K562 (cell line): ENCODE measurements around the gene PRKCQ. TPM values are rescaled to one million over a fixed set of nuclear protein-coding genes. Genes with fewer than 3 reads are reported as not detected.
A peak's percentile ranks its signal among the peaks of the same experiment; 100 is the strongest.

Source experiments
- ATAC-seq: fragments of 200-7000 bp; cut with Tn5 transposase; 3 replicates; pipeline ENCODE4 v1.9.1; 2020; ENCODE audit warnings: moderate library complexity
- BruUV-seq: library from RNA; stranded (reverse); fragments of 400-500 nt; replicated peaks from 2 replicates; lab custom pipeline; 2021; lab: Mats Ljungman, UMichigan
- CTCF ChIA-PET: fragments of 300-600 bp; formaldehyde crosslinking; extraction: SDS; loops from one replicate; lab custom pipeline; 2021; ENCODE audit warnings: low intra/inter-chr PET ratio; lab: Yijun Ruan, JAX
- POLR2A ChIA-PET: fragments of 300-600, 350-650 bp; sonication (Branson Sonifier 250); formaldehyde crosslinking; extraction: SDS; loops from one replicate; lab custom pipeline; 2021; ENCODE audit warnings: antibody characterized with exemption, inconsistent platforms; lab: Yijun Ruan, JAX
- DNase-seq, 4 experiments: peaks; one replicate each; pipeline versions ENCODE4 v3.0.0 to v3.0.0-alpha.2; 2011 to 2018; ENCODE audit warnings: low spot score in 3 of 4, mixed read lengths in 3 of 4; ENCODE audit errors: extremely low read depth in 1 of 4
- FAIRE-seq: peaks from 2 replicates; lab custom pipeline; 2011; peaks lifted over from hg19 to GRCh38; lab: Jason Lieb, UNC
- H2AFZ ChIP-seq: 2 replicates; pipeline ENCODE4 v1.6.0; 2011; ENCODE audit warnings: low read depth, low read length, control low read depth, inconsistent platforms
- H3K27ac ChIP-seq: fragments of 200-600 bp; 3 replicates; pipeline ENCODE4 v1.8.0; 2011; ENCODE audit warnings: low read depth, mild to moderate bottlenecking, control low read depth, inconsistent platforms, low read length, moderate library complexity, mixed read lengths; ENCODE audit errors: extremely low read depth
- H3K27me3 ChIP-seq, 2 experiments: fragments of 300-600 bp in 1 of 2; 2 replicates in 1 of 2; 3 replicates in 1 of 2; pipeline versions ENCODE4 v1.6.0 to v1.8.0; 2011; ENCODE audit warnings: inconsistent platforms in 2 of 2, low read length in 2 of 2, mild to moderate bottlenecking in 1 of 2, mixed read lengths in 1 of 2, moderate library complexity in 1 of 2; ENCODE audit not compliant: control insufficient read depth in 2 of 2, insufficient read depth in 2 of 2
- H3K36me3 ChIP-seq: fragments of 300-600 bp; 3 replicates; pipeline ENCODE4 v1.8.0; 2011; ENCODE audit warnings: mild to moderate bottlenecking, low read length, inconsistent platforms; ENCODE audit not compliant: control insufficient read depth, insufficient read depth
- H3K4me1 ChIP-seq, 2 experiments: fragments of 200-600 bp in 1 of 2; replicated peaks in 1 of 2; 2 replicates in 1 of 2; 3 replicates in 1 of 2; pipeline versions ENCODE4 v1.5.1 to v1.8.0; 2011; ENCODE audit warnings: inconsistent platforms in 2 of 2, low read length in 2 of 2, mild to moderate bottlenecking in 1 of 2, mixed read lengths in 1 of 2, moderate library complexity in 1 of 2; ENCODE audit not compliant: control insufficient read depth in 2 of 2, insufficient read depth in 2 of 2
- H3K4me2 ChIP-seq: 2 replicates; pipeline ENCODE4 v1.6.1; 2011; ENCODE audit warnings: low read length, control low read depth, inconsistent platforms, mixed read lengths; ENCODE audit not compliant: insufficient read depth
- H3K4me3 ChIP-seq: fragments of 200-600 bp; sonication (generic), shearing (Covaris generic); 2 replicates; pipeline ENCODE4 v1.5.1; 2016; ENCODE audit warnings: control low read depth, inconsistent platforms
- H3K79me2 ChIP-seq: fragments of 200-600 bp; 3 replicates; pipeline ENCODE4 v1.8.0; 2011; ENCODE audit warnings: low read length, inconsistent platforms; ENCODE audit not compliant: control insufficient read depth, insufficient read depth
- H3K9ac ChIP-seq, 2 experiments: 2 replicates each; pipeline versions ENCODE4 v1.6.0 to v1.6.1; 2011; ENCODE audit warnings: low read depth in 2 of 2, low read length in 2 of 2, control low read depth in 1 of 2, inconsistent platforms in 1 of 2, mild to moderate bottlenecking in 1 of 2, mixed read lengths in 1 of 2; ENCODE audit not compliant: insufficient read depth in 1 of 2
- H3K9me1 ChIP-seq: one replicate; pipeline ENCODE4 v1.6.0; 2011; ENCODE audit warnings: inconsistent platforms, mild to moderate bottlenecking, low read length, moderate library complexity; ENCODE audit not compliant: control insufficient read depth, insufficient read depth
- H3K9me3 ChIP-seq: replicated peaks from 2 replicates; pipeline ENCODE4 v1.5.1; 2011; ENCODE audit warnings: low read depth, low read length, inconsistent platforms; ENCODE audit not compliant: control insufficient read depth, insufficient read depth
- H4K20me1 ChIP-seq: replicated peaks from 2 replicates; pipeline ENCODE4 v1.6.1; 2011; ENCODE audit warnings: low read length, inconsistent platforms, mixed read lengths; ENCODE audit not compliant: control insufficient read depth, insufficient read depth
- BDP1 ChIP-seq: IDR thresholded peaks from 3 replicates; pipeline ENCODE4 v1.6.1; 2011; ENCODE audit not compliant: insufficient read length, insufficient read depth
- GATAD2A ChIP-seq: fragments of 450-650 bp; IDR thresholded peaks from 2 replicates; pipeline ENCODE4 v1.6.1; 2017
- JUN ChIP-seq, 2 experiments: sonication (generic) in 1 of 2; formaldehyde crosslinking in 1 of 2; IDR thresholded peaks; 2 replicates each; pipeline versions ENCODE4 v1.6.1 to v1.8.0; 2012 to 2022; ENCODE audit warnings: borderline replicate concordance in 2 of 2, mild to moderate bottlenecking in 2 of 2, improper control_type of control experiment in 1 of 2, low read depth in 1 of 2, low read length in 1 of 2, missing genetic modification reagents in 1 of 2
- MCM5 ChIP-seq: fragments of 450-650 bp; IDR thresholded peaks from 2 replicates; pipeline ENCODE4 v1.6.1; 2016; ENCODE audit warnings: low read depth
- RFX1 ChIP-seq: fragments of 450-650 bp; IDR thresholded peaks from 2 replicates; pipeline ENCODE4 v1.6.1; 2016; ENCODE audit warnings: mild to moderate bottlenecking, moderate library complexity
- SPI1 ChIP-seq: IDR thresholded peaks from 2 replicates; pipeline ENCODE4 v1.6.1; 2011; ENCODE audit warnings: low read depth, low read length, control low read depth, borderline replicate concordance
- TFAM ChIP-seq: fragments of 250-450 bp; sonication (Bioruptor Pico); conservative IDR thresholded peaks from 2 replicates; pipeline ENCODE4 v1.5.0; 2021; ENCODE audit warnings: mild to moderate bottlenecking, moderate library complexity
- ZNF766 ChIP-seq: fragments of 200-800 bp; sonication (Bioruptor generic); conservative IDR thresholded peaks from 2 replicates; pipeline ENCODE4 v1.6.1; 2016; ENCODE audit warnings: missing genetic modification characterization, missing compliant biosample characterization
- WGBS: fragments of 100-300 bp; shearing (Covaris generic); methylation state at CpG from one replicate; pipeline ENCODE4 v1.1.6; 2016; ENCODE audit warnings: low coverage, mixed read lengths; ENCODE audit not compliant: insufficient coverage; ENCODE audit errors: missing lambda C conversion rate; 5-methylcytosine and 5-hydroxymethylcytosine counted together
- in situ Hi-C: fragments of 300-500 bp; cut with MboI; formaldehyde crosslinking; loops from 4 replicates; pipeline ENCODE4 v1.15.0; 2018; ENCODE audit warnings: inconsistent platforms, mixed read lengths
- intact Hi-C: fragments of 100-400 bp; cut with micrococcal nuclease; formaldehyde crosslinking; loops from 2 replicates; pipeline ENCODE4 v1.14.2; 2022
- polyA plus RNA-seq, 8 experiments: library from polyadenylated mRNA; depleted of rRNA in 4 of 8; stranded (reverse) in 5 of 8; unstranded in 3 of 8; fragments of >200 nt; fragmentation: Nextera tagmentation in 2 of 8; fragmentation: Illumina TruSeq in 1 of 8; extraction: Ambion mirVana in 2 of 8; extraction: Trizol in 1 of 8; gene quantifications; 2 replicates each; pipeline versions ENCODE4 v1.2.1 to v1.2.3, GENCODE V29; 2011 to 2014; ENCODE audit warnings: inconsistent platforms in 1 of 8, missing spikeins in 1 of 8
- total RNA-seq, 7 experiments: library from RNA; depleted of rRNA in 6 of 7; stranded (reverse); fragments of >200 nt in 6 of 7; fragmentation: Illumina TruSeq in 2 of 7; extraction: Trizol in 2 of 7; gene quantifications; 2 replicates each; pipeline versions ENCODE4 v1.2.1 to v1.2.3, GENCODE V29; 2011 to 2021; ENCODE audit warnings: low replicate concordance in 1 of 7

Gene PRKCQ
- total and polyA plus RNA-seq, 9 of the 15 experiments (the other 6 are each of a cell fraction or from before 2014, with no cell fraction given) = 4.4 to 23.3 (median 14.6) TPM

- no peaks in the 10 kb centered on the region for H3K79me2 ChIP-seq
- no peak overlapping the region for H2AFZ ChIP-seq
- H3K4me2 ChIP-seq = no peak overlapping the region
- H3K36me3 ChIP-seq = peaks cover 27% of the 10 kb centered on the region; the same call in 2 of the 3 replicates
- H3K9me1 ChIP-seq = no peaks in the 10 kb centered on the region
- in situ Hi-C loops = no loop called here
- no peak overlapping the region for H3K27ac ChIP-seq
- POLR2A ChIA-PET = interaction anchor here (0.7 kb wide), 1 partner anchor 1771 kb away, joined by 4 read pairs; no protein-coding TSS in a partner anchor
- no peak overlapping the region for H3K4me3 ChIP-seq
- no peak for DNase-seq
- H3K4me1 ChIP-seq = no peaks in the 10 kb centered on the region
- CTCF ChIA-PET = no interaction called here
- no peak for ATAC-seq
- H3K9me3 ChIP-seq = no peaks in the 10 kb centered on the region
- FAIRE-seq = no peak
- no peak overlapping the region for H3K9ac ChIP-seq
- no peak for TF ChIP-seq BDP1
- no peak for TF ChIP-seq TFAM (CRISPR knock-in tag)
- TF ChIP-seq RFX1 = peak; percentile 83
- TF ChIP-seq ZNF766 (CRISPR knock-in tag) = no peak
- no peak for TF ChIP-seq GATAD2A
- no peaks in the 10 kb centered on the region for H3K27me3 ChIP-seq
- intact Hi-C loops = no loop called here
- no TSS peak for BruUV-seq
- H4K20me1 ChIP-seq = no peaks in the 10 kb centered on the region
- WGBS = 80% methylated on average over 6 of the region's 6 CpGs
Measured at GRCh38 chr10:6486309-6486708, 93.8 kb downstream of the PRKCQ start.

GRCh38 chr10:6482737-6483357, 97.2 kb downstream of the PRKCQ start:
- intact Hi-C loops = no loop called here
- H4K20me1 ChIP-seq = no peaks in the 10 kb centered on the region
- H3K4me3 ChIP-seq = no peak overlapping the region
- TF ChIP-seq MCM5 = no peak
- TF ChIP-seq JUN (IDR thresholded peaks at IDR 0.05; ENCODE audit: borderline replicate concordance, low read depth, low read length) = no peak
- no peak for TF ChIP-seq JUN (CRISPR knock-in tag; IDR thresholded peaks at IDR 0.05; ENCODE audit: borderline replicate concordance)
- TF ChIP-seq SPI1 = peak; percentile 52; the same call in 1 of the 2 replicates
- TF ChIP-seq, all 486 proteins: peak for 1
- H3K27me3 ChIP-seq = no peaks in the 10 kb centered on the region
- WGBS = 87% methylated on average over 8 of the region's 9 CpGs
- H3K27ac ChIP-seq = no peak overlapping the region
- DNase-seq = no peak
- H3K4me2 ChIP-seq = no peak overlapping the region
- CTCF ChIA-PET = no interaction called here
- H3K36me3 ChIP-seq = peaks cover 37% of the 10 kb centered on the region
- POLR2A ChIA-PET = interaction anchor here (0.6 to 1.1 kb wide), 3 partner anchors 9 to 275 kb away, joined by 3 to 5 read pairs (median 3); no protein-coding TSS in a partner anchor
- H3K9ac ChIP-seq = no peak overlapping the region
- no TSS peak for BruUV-seq
- H3K4me1 ChIP-seq = no peaks in the 10 kb centered on the region
- no peaks in the 10 kb centered on the region for H3K9me3 ChIP-seq
- H3K79me2 ChIP-seq = no peaks in the 10 kb centered on the region
- in situ Hi-C loops = no loop called here
- no peak for FAIRE-seq
- ATAC-seq = no peak
- H2AFZ ChIP-seq = no peak overlapping the region
- no peaks in the 10 kb centered on the region for H3K9me1 ChIP-seq
